IPS-15b (cell line): ENCODE results near the gene RASA1.

Source experiments
- H3K27me3 ChIP-seq: one replicate; pipeline ENCODE4 v1.6.1; 2013; ENCODE audit warnings: low read length; ENCODE audit not compliant: control insufficient read depth, insufficient read depth
- H3K36me3 ChIP-seq: one replicate; pipeline ENCODE4 v1.6.1; 2013; ENCODE audit warnings: low read length; ENCODE audit not compliant: control insufficient read depth, insufficient read depth
- H3K4me1 ChIP-seq: one replicate; pipeline ENCODE4 v1.6.1; 2013; ENCODE audit warnings: mild to moderate bottlenecking, low read length; ENCODE audit not compliant: control insufficient read depth, insufficient read depth
- H3K4me3 ChIP-seq: one replicate; pipeline ENCODE4 v1.5.1; 2013; ENCODE audit warnings: low read depth, low read length
- H3K9ac ChIP-seq: one replicate; pipeline ENCODE4 v1.6.1; 2013; ENCODE audit warnings: low read depth, mild to moderate bottlenecking, low read length
- H3K9me3 ChIP-seq: one replicate; pipeline ENCODE4 v1.6.1; 2013; ENCODE audit warnings: mild to moderate bottlenecking, low read length; ENCODE audit not compliant: control insufficient read depth, insufficient read depth

The RASA1 gene

DNA sequence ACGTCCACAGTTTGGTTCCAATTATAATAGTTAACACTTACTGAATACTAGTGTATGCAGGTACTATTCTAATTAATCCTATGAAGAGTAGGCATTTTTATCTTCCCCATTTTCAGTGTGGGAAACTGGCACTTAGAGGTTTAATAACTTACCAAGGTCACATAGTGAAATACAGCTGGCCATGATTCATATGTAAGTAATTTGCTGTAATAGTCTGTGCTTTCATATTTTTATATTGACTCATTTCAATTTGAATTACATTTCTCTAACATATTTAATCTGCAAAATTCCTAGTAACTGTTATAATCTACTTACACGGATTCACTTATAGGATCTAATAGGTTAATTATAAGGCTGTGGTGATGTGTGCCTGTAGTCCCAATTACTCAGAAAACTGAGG lies 125.6 kb downstream of the RASA1 start:
- no peak overlapping the region for H3K4me3 ChIP-seq
- no peaks in the 10 kb centered on the region for H3K4me1 ChIP-seq
- H3K9me3 ChIP-seq = no peaks in the 10 kb centered on the region
- H3K9ac ChIP-seq = no peak overlapping the region
- H3K36me3 ChIP-seq = peaks cover 9% of the 10 kb centered on the region
- no peaks in the 10 kb centered on the region for H3K27me3 ChIP-seq

DNA sequence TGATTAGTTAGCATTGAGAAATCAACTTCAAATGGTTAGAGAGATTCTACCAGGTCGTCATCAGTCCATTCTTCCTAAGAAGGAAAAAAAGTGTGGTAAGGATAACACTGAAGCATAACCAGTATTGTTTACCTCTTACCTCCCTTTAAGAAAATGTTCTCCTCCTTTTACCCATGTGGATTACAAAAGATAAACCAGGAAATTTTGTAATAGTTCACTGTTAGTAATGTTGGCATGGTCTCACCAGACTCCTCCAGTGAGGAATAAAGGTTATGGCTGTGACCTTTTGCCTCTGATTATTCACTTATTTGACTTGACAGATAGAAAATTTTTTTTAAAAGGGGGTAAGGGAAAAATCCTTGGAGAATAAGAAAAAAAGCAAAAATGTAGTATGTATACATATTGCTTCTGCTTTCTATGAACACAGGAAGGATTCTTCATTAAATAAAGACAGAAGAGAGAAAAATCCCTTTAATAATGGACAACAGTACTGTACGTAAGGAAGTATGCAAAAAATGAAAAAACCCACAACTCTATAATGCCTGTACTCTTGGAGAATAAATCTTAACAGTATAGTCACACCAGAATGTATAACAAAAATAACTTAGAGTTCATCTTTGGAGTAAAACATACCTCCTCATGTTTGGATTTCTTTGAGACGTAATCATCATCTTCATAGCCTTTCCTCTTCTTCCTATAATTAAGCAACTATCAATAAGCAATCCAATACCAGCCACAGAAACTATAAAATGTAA lies 126.9 kb downstream of the RASA1 start:
- Histone ChIP-seq H3K4me1 (no peaks in the 10 kb centered on the region), H3K9me3 (no peaks in the 10 kb centered on the region), H3K9ac (no peak overlapping the region), H3K4me3 (no peak overlapping the region), H3K36me3 (peaks cover 7% of the 10 kb centered on the region), H3K27me3 (no peaks in the 10 kb centered on the region)

DNA sequence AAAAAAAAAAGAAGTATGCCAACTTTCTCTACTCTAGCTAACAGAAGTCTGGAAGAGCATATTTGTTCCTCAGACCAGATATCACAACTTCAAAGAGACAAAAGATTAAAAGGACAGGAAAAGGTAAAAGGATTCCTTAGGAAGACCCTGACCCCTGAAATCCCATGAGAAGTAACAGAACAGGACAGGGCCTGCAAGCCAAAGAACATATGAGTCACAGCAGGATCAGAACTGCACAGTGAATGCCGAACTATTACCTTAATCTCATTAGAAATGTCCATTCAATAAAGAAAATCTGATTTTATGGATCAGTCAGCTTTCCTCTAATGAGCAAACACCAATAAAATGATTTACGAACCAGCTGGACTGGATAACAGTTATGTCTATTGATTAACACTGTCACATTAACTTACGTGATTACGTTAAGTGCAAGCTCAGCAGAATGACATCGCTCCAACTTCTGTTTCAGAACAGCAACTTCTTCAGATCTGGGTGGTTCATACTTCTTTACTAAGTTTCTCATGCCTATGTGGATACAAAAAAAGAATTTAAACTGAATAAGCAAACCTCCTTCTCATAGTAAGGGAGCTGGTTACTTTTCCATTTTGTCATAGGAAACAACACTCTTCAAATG lies 131.4 kb downstream of the RASA1 start:
- H3K9ac ChIP-seq = no peak overlapping the region
- no peaks in the 10 kb centered on the region for H3K27me3 ChIP-seq
- H3K4me3 ChIP-seq = no peak overlapping the region
- H3K36me3 ChIP-seq = peaks cover 5% of the 10 kb centered on the region
- H3K9me3 ChIP-seq = no peaks in the 10 kb centered on the region
- no peaks in the 10 kb centered on the region for H3K4me1 ChIP-seq

DNA sequence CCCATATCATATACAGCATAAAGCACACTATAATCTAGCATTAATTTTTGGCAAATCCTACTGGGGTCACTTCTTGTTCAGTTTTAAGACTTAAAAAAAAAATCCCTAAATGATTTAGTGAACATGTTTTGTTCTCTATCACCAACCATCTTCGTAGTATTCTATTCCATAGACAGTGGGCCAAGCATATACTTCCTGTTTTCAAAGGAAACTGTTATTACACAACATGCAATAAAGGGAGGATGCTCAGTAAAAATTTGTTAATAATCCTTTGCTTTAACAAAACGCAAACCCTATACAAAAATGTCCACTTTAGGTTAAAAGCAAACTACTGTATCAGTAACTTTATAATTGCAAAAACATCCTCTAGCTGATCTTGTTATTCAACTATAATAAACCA lies 132.0 kb downstream of the RASA1 start:
- Histone ChIP-seq H3K9ac (no peak overlapping the region), H3K36me3 (peaks cover 5% of the 10 kb centered on the region), H3K4me3 (no peak overlapping the region)

DNA sequence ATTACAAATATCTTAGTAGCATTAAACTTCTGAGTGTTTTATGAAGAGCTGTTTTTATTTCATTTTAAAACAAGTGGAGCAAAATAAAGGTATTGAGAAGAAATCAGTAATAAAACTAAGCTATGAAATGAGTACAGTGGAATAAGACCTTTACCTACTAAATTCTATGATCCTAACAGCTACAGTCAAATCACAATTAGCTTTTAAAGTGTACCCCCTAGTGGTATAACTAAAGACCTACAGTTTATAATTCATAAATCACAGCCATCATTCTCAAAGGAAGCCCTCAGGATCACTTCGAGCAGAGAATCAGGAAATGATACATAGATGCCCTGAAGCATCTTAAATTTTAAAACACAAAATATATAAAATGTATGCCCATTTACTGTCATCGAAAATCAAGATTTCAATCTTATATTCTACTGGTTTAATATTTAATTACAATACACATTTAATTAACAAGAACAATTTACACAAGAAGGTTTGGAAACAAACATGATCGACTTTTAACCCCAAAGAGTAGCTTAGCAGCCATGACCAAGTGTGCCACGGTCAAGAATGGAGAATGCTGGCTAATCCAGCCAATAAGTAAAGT lies 132.7 kb downstream of the RASA1 start:
- Histone ChIP-seq H3K36me3 (peaks cover 5% of the 10 kb centered on the region), H3K27me3 (no peaks in the 10 kb centered on the region), H3K9me3 (no peaks in the 10 kb centered on the region), H3K4me3 (no peak overlapping the region), H3K9ac (no peak overlapping the region), H3K4me1 (no peaks in the 10 kb centered on the region)

More for the DNA sequence above, 132.0 kb downstream of the RASA1 start:
- H3K9me3 ChIP-seq = no peaks in the 10 kb centered on the region
- H3K4me1 ChIP-seq = no peaks in the 10 kb centered on the region
- H3K27me3 ChIP-seq = no peaks in the 10 kb centered on the region

DNA sequence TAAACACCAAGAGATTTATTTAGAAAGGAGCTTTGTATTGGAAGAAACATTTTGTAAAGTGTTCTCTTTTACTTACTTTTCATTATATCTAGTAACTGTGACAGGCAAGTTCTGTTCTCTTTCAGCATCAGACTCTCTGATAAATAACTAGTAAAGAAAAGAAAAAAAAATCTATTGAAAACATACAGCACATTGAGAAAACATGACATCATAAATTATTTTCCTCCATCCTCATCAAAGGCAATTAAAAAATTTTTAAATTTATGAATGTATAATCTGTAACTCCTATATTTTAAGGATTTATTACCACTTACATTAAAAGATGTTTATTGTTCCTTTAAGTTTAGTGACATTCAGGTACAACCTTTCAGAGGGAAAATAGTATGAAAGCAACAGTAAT lies 133.9 kb downstream of the RASA1 start:
- H3K27me3 ChIP-seq = no peaks in the 10 kb centered on the region
- peaks cover 5% of the 10 kb centered on the region for H3K36me3 ChIP-seq

DNA sequence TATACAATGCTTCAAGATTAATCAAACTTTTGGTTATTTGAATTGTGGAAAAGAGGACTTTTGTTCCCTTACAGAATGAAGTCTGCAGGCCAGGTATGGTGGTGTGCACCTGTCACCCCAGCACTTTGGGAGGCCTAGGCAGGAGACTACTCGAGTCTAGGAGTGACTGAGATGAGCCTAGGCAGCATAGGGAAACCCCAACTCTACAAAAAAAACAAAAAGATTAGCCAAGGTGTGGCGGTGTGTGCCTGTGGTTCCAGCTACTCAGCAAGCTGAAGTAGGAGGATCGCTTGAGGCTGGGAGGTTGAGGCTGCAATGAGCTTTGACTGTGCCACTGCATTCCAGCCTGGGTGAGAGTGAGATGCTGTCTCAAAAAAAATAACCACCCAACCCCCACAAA lies 135.7 kb downstream of the RASA1 start:
- Histone ChIP-seq H3K9ac (no peak overlapping the region), H3K27me3 (no peaks in the 10 kb centered on the region), H3K36me3 (peaks cover 15% of the 10 kb centered on the region)

More for the DNA sequence above, 133.9 kb downstream of the RASA1 start:
- H3K9me3 ChIP-seq = no peaks in the 10 kb centered on the region
- no peak overlapping the region for H3K9ac ChIP-seq
- H3K4me3 ChIP-seq = no peak overlapping the region
- no peaks in the 10 kb centered on the region for H3K4me1 ChIP-seq

DNA sequence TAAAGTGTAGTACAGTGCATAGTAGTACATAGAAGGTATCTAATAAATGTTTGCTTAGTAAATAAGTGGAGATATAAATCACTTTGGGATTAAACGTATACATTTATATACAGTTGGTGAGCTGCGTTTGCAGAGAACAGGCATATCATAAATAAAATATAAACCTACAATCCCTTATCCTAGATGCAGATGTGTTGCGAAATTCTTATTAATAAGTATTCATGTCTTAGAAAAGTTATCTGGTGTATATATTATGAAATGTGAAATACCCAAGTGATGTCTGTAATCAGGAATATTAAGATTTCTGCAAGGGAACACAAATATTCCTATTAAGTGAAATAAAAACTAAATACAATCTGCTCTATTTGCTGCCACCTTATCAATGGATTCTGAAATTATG lies 136.2 kb downstream of the RASA1 start:
- no peaks in the 10 kb centered on the region for H3K4me1 ChIP-seq
- no peak overlapping the region for H3K9ac ChIP-seq
- H3K27me3 ChIP-seq = no peaks in the 10 kb centered on the region
- no peak overlapping the region for H3K4me3 ChIP-seq
- H3K36me3 ChIP-seq = peaks cover 15% of the 10 kb centered on the region
- no peaks in the 10 kb centered on the region for H3K9me3 ChIP-seq

More for the DNA sequence above, 135.7 kb downstream of the RASA1 start:
- no peaks in the 10 kb centered on the region for H3K4me1 ChIP-seq
- no peak overlapping the region for H3K4me3 ChIP-seq
- no peaks in the 10 kb centered on the region for H3K9me3 ChIP-seq

DNA sequence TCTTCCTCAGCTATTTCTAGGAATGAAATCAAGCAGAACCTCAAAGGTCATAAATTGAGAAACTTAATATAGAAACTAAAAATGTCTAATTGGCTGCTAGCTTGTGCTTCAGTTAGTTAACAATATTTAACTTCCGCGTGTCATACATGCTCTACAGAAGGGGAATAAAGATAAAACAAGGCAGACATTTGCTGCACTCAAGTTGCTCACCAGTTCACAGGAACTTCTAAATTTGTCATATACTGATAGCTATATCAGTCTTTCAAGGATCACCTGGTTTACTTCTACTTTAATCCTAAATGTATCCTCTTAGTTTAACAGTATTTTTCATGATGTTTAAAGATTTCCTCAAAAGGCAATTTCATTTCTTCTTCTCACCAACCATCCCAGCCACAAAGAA lies 136.7 kb downstream of the RASA1 start:
- Histone ChIP-seq H3K9ac (no peak overlapping the region), H3K4me3 (no peak overlapping the region), H3K9me3 (no peaks in the 10 kb centered on the region), H3K27me3 (no peaks in the 10 kb centered on the region), H3K36me3 (peaks cover 15% of the 10 kb centered on the region), H3K4me1 (no peaks in the 10 kb centered on the region)

DNA sequence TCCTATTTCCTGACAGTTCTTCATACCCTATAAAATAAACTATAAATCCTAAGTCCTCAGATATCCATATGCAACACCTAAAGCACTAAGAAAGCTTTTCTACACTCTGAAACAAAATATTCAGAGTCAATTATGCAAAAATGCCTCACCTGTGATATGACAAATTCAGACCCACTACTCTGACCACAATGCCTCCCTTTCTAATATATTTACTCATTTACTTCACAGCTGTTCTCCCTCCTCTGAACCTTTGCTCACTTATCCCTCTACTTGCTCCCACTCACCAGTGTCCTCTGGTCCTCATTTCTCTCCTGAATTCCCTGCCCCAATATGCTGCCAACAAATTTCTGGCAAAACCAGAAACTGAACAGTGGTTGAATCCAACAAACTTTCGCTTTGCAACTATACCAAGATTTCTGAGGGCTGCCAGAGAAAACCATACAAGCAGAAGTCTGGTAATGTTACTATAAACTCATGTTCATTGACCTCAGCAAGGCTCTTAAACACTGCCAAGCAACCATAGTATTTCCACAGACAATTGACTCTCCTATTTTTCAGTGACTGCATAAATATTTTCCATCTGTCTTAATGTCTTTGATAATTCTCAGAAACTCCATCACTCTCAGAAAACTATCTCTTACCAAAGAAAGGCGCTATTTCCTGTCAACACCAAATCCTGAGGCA lies 137.9 kb downstream of the RASA1 start:
- H3K4me3 ChIP-seq = no peak overlapping the region
- peaks cover 22% of the 10 kb centered on the region for H3K36me3 ChIP-seq

DNA sequence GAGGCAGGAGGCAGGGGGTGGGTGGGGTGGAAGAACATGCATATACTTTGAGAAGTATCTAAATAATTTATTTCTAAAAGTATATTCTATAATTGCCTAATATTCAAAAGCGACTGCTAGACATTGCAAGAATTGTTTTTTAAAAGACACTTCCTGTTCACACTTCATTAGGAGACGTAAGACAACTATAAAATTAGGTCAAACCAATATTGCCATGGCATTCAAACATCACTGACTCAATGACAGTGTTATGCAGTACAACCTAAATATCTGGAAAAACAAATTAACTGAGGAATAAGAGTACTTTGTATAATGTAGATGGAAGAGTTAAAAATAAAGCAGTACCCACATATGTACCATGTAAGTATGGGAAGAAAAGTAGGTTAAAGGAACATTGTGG lies 140.5 kb downstream of the RASA1 start:
- H3K4me1 ChIP-seq = no peaks in the 10 kb centered on the region
- H3K36me3 ChIP-seq = peaks cover 22% of the 10 kb centered on the region
- H3K9ac ChIP-seq = no peak overlapping the region
- no peaks in the 10 kb centered on the region for H3K27me3 ChIP-seq
- no peaks in the 10 kb centered on the region for H3K9me3 ChIP-seq
- H3K4me3 ChIP-seq = no peak overlapping the region

More for the DNA sequence above, 137.9 kb downstream of the RASA1 start:
- Histone ChIP-seq H3K9me3 (no peaks in the 10 kb centered on the region), H3K27me3 (no peaks in the 10 kb centered on the region), H3K4me1 (no peaks in the 10 kb centered on the region), H3K9ac (no peak overlapping the region)
